ENCODE results near the gene NCBP2.

Gene NCBP2

GRCh38 chr3:196967412-196968232 is 25.3 kb upstream of the NCBP2 start:
- DNase-seq (ENCODE audit: extremely low read depth, low read depth) = no peak
- TF ChIP-seq, protein P1, sequence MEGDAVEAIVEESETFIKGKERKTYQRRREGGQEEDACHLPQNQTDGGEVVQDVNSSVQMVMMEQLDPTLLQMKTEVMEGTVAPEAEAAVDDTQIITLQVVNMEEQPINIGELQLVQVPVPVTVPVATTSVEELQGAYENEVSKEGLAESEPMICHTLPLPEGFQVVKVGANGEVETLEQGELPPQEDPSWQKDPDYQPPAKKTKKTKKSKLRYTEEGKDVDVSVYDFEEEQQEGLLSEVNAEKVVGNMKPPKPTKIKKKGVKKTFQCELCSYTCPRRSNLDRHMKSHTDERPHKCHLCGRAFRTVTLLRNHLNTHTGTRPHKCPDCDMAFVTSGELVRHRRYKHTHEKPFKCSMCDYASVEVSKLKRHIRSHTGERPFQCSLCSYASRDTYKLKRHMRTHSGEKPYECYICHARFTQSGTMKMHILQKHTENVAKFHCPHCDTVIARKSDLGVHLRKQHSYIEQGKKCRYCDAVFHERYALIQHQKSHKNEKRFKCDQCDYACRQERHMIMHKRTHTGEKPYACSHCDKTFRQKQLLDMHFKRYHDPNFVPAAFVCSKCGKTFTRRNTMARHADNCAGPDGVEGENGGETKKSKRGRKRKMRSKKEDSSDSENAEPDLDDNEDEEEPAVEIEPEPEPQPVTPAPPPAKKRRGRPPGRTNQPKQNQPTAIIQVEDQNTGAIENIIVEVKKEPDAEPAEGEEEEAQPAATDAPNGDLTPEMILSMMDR (IDR thresholded peaks at IDR 0.05; ENCODE audit: low read depth, low read length) = no peak

DNA sequence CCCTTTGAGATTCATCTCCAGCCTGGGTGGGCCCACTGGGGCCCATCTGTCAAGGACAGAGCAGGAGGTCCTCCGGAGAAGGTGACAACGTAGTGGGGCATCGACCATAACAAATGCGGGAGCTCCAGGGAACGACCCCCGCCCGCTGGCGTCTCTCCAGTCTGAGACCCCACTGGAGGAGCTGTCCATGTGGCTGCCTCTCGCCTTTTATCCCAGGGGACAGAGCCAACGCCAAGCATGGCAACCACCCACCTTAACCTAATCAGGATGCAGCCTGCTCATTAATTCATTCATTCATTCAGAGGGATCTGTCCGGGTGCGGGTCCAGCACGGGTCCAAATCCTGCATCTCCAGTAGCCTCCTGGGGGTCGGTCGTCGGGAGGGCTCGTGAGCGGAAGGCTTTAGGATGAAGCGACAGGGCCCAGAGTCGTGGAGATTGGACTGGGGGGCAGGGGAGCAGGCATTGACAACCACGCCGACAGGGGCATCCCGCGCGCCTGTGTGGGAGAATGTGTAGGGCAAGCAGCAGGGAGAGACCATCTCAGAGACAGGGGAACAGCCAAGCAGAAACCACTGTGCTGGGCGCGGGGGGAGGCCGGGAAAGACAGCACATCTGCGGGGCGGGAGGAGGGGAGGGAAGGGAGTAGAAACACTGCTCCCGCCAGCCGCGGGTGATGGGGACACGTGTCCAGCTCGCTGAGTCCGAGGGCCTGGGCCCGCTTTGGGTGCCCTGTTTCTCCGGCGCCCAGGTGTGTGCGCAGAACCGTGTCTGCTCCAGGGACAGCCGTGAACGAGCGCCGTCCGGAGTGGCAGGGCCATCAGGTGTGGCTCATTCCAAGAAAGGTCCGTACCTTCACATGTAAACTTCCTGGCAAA is 24.4 kb upstream of the NCBP2 start:
- TF ChIP-seq, protein P1 (IDR thresholded peaks at IDR 0.05; ENCODE audit: low read depth, low read length) = no peak
- DNase-seq (ENCODE audit: extremely low read depth, low read depth) = no peak

DNA sequence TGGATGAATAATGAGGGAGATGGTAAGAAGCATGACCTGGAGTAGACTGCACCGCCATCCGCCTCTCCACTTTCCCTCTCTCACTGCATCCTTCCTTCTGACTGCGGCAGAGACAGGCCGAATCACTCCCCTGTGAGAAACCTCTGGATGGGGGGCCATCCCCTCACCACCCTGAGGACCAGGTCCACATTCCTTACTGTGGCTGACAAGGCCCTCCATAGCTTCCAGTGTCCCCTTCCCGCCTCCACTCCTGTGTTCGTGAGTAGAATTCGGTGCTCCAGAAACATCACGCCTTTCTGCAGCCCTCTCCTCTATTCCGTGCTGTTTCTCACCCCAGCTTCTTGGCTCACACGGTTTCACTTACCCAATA is 23.5 kb upstream of the NCBP2 start:
- TF ChIP-seq, protein P1 (IDR thresholded peaks at IDR 0.05; ENCODE audit: low read depth, low read length) = no peak
- DNase-seq (ENCODE audit: extremely low read depth, low read depth) = no peak

DNA sequence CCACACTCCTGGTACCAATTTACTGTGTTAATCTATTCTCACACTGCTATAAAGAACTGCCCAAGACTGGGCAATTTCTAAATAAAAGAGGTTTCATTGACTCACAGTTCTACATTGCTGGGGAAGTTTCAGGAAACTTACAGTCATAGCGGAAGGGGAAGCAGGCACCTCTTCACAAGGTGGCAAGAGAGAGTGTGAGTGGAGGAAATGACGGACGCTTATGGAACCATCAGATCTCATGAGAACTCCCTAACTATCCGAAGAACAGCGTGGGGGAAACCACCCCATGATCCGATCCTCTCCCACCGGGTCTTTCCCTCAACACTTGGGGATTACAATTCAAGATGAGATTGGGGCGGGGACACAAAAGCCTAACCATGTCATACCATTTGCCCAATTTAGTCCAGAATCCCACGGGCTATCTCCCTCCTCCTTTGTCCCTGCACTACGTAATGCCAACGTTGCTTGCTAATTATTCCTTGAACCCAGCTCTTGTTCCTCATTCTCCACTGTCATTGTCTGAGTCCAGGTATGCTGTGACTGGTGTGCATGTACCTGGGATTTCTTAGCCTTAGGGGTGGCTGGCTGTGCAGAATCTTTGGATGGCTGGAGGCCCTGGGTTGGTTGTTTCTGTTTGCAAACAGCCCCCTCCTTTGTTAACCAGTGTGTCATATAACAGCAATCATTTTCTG is 22.9 kb upstream of the NCBP2 start:
- DNase-seq (ENCODE audit: extremely low read depth, low read depth) = no peak
- TF ChIP-seq, protein P1 (IDR thresholded peaks at IDR 0.05; ENCODE audit: low read depth, low read length) = no peak

DNA sequence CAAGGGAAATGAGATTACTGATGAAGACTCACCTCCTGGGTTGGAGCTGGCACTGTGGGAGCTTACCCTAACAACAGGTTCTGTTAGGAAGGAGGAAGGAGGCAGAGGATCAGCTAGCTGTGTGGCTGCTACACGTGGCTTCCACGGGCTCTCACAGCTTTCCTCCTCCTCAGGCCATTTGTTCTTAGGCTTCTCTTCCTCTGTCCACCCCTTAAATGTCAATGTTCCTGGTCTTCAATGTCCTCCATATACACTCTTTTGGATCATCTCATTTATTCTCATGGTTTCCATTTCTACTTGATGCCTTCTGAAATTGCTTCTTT is 21.3 kb upstream of the NCBP2 start:
- TF ChIP-seq, protein P1 (IDR thresholded peaks at IDR 0.05; ENCODE audit: low read depth, low read length) = no peak
- DNase-seq (ENCODE audit: extremely low read depth, low read depth) = no peak

GRCh38 chr3:196962930-196963630 is 20.8 kb upstream of the NCBP2 start:
- TF ChIP-seq, protein P1 (IDR thresholded peaks at IDR 0.05; ENCODE audit: low read depth, low read length) = no peak
- DNase-seq (ENCODE audit: extremely low read depth, low read depth) = no peak

Measured in AG09319 (cell line).